Type B pancreatic cell (in vitro differentiated cells): ENCODE measurements around the gene BMI1. TPM values are rescaled to one million over a fixed set of nuclear protein-coding genes. Genes with fewer than 3 reads are reported as not detected.

Experiments
- DNase-seq: peaks from one replicate; pipeline ENCODE4 v3.0.0; 2021; ENCODE audit warnings: mixed read lengths; ENCODE audit not compliant: unreplicated experiment; ENCODE audit errors: extremely low spot score
- H3K27ac Mint-ChIP-seq: 2 replicates; pipeline ENCODE4 v1.8.0; 2021; ENCODE audit warnings: mild to moderate bottlenecking, mixed read lengths
- H3K27me3 Mint-ChIP-seq: 2 replicates; pipeline ENCODE4 v1.8.0; 2021; ENCODE audit warnings: mixed read lengths
- H3K36me3 Mint-ChIP-seq: 2 replicates; pipeline ENCODE4 v1.8.0; 2021; ENCODE audit warnings: mixed read lengths
- H3K4me1 Mint-ChIP-seq: one replicate; pipeline ENCODE4 v1.8.0; 2021; ENCODE audit warnings: mixed read lengths; ENCODE audit not compliant: unreplicated experiment
- H3K4me3 Mint-ChIP-seq: 2 replicates; pipeline ENCODE4 v1.8.0; 2021; ENCODE audit warnings: mild to moderate bottlenecking, mixed read lengths
- H3K9me3 Mint-ChIP-seq: 2 replicates; pipeline ENCODE4 v1.8.0; 2021; ENCODE audit warnings: mixed read lengths
- CTCF ChIP-seq: fragments of 200-600 bp; sonication (generic); conservative IDR thresholded peaks from 2 replicates; pipeline ENCODE4 v1.5.0; 2021; ENCODE audit warnings: antibody characterized with exemption, mild to moderate bottlenecking
- total RNA-seq: library from RNA; stranded (reverse); gene quantifications from 2 replicates; pipeline ENCODE4 v1.2.1, GENCODE V29; 2021; ENCODE audit warnings: low replicate concordance

BMI1 gene
- total RNA-seq, 1 donor from 2014 or later, result 36.6 TPM

DNA sequence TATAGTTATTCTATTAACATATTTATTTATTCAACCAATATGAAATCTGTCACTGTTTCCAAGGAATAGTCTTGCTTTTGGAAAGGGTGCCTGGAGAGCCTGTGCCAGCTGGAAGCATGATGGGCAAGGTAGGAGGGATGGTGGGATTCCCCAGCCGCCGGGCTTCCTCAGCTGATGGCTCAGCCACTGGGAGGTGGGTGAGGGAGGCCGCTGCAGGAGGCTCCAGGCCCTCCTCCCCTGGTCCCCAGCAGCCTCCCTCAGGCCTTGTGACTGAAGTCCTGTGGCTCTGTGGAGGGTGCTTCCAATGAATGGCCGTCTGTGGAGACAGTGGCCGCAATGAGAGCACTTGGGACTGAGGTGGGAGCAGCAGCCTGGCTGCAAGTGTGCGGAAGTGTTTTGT lies 51.4 kb downstream of the BMI1 start:
- Mint-ChIP-seq H3K4me1 (no peaks in the 10 kb centered on the region), H3K27me3 (no peaks in the 10 kb centered on the region)

GRCh38 chr10:22372917-22373316 lies 52.0 kb downstream of the BMI1 start:
- Mint-ChIP-seq H3K4me3 (no peak overlapping the region), H3K9me3 (no peaks in the 10 kb centered on the region), H3K4me1 (no peaks in the 10 kb centered on the region), H3K27me3 (no peaks in the 10 kb centered on the region), H3K27ac (no peak overlapping the region), H3K36me3 (no peaks in the 10 kb centered on the region)
- no peak for TF ChIP-seq CTCF
- no peak for DNase-seq

More for the DNA sequence above, 51.4 kb downstream of the BMI1 start:
- Mint-ChIP-seq H3K36me3 (no peaks in the 10 kb centered on the region), H3K27ac (no peak overlapping the region), H3K9me3 (no peaks in the 10 kb centered on the region), H3K4me3 (no peak overlapping the region)
- TF ChIP-seq CTCF, result no peak
- DNase-seq, result no peak

- H3K4me3 Mint-ChIP-seq, result no peak overlapping the region
- DNase-seq, result no peak
- H3K27ac Mint-ChIP-seq, result no peak overlapping the region
- no peaks in the 10 kb centered on the region for H3K4me1 Mint-ChIP-seq
- no peaks in the 10 kb centered on the region for H3K27me3 Mint-ChIP-seq
- no peak for TF ChIP-seq CTCF
- H3K36me3 Mint-ChIP-seq, result no peaks in the 10 kb centered on the region
- H3K9me3 Mint-ChIP-seq, result no peaks in the 10 kb centered on the region
Observed at GRCh38 chr10:22374489-22375126, 53.7 kb downstream of the BMI1 start.

DNA sequence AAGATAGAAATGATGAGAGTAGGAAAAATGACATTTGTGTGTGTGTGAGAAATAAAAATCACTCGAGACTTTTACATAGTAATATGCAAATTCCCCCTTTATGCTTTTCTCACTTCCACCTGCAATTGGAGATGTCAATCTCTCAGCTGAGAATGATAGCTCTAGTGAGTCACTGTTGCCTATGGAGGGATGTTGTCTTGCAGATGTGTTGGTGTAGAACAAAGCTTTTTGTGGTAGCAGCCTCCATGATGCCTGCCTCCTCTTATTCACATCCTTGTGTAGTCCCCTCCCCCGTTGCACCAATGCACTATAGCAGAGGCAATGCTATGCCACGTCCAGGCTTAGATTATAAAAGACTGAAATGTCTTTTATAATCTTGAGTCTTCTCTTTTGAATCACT lies 58.2 kb downstream of the BMI1 start:
- TF ChIP-seq CTCF, result no peak
- Mint-ChIP-seq H3K9me3 (no peaks in the 10 kb centered on the region), H3K36me3 (no peaks in the 10 kb centered on the region), H3K4me1 (peaks cover 12% of the 10 kb centered on the region), H3K4me3 (no peak overlapping the region), H3K27me3 (no peaks in the 10 kb centered on the region), H3K27ac (no peak overlapping the region)
- no peak for DNase-seq

Other genes with a start within 250 kb of the BMI1 start
- not detected in 2 replicates for gene EBLN1, start 103.1 kb upstream of the BMI1 start, total RNA-seq
- gene COMMD3, start 4.7 kb upstream of the BMI1 start, total RNA-seq, result 42.5 and 51.3 TPM in 2 replicates
- gene SPAG6, start 24.4 kb downstream of the BMI1 start, total RNA-seq, result 1.9 and 6.6 TPM in 2 replicates